ENCODE measurements around the gene TMEM163.

DNA sequence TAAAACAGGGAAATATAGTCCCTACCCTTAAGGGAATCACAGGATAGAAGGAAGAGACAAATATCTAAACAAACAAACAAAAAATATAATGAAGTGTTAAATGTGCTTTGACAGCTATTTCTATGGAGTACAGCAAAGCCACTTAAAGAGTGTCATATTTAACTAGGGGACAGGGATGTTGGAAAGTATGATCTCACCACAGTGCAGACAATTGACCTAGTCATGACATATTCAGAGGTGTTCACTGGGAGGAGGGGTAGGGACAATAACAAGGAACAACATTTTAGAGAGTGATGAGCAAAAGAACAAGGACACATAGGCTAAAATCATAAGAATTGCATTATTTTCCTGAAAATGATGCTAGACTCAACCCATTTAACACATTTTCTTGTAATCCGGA, 107.5 kb downstream of the TMEM163 start:
- no peak for TF ChIP-seq POLR2A (IDR thresholded peaks at IDR 0.05)
- TF ChIP-seq, protein P1, sequence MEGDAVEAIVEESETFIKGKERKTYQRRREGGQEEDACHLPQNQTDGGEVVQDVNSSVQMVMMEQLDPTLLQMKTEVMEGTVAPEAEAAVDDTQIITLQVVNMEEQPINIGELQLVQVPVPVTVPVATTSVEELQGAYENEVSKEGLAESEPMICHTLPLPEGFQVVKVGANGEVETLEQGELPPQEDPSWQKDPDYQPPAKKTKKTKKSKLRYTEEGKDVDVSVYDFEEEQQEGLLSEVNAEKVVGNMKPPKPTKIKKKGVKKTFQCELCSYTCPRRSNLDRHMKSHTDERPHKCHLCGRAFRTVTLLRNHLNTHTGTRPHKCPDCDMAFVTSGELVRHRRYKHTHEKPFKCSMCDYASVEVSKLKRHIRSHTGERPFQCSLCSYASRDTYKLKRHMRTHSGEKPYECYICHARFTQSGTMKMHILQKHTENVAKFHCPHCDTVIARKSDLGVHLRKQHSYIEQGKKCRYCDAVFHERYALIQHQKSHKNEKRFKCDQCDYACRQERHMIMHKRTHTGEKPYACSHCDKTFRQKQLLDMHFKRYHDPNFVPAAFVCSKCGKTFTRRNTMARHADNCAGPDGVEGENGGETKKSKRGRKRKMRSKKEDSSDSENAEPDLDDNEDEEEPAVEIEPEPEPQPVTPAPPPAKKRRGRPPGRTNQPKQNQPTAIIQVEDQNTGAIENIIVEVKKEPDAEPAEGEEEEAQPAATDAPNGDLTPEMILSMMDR (IDR thresholded peaks at IDR 0.05) = no peak
